HG02798 (cell line): ENCODE data around the gene TUBA3C.
"Not testable (repeated sequence)": the region's sequence is repeated elsewhere in the genome, so short reads cannot be mapped to it uniquely, and the experiment has no call there.

Experiments
- ATAC-seq: cut with Tn5 transposase; IDR thresholded peaks from one replicate; pipeline ENCODE4 v1.9.1; 2021; ENCODE audit warnings: mild to moderate bottlenecking; ENCODE audit not compliant: unreplicated experiment, poor library complexity

Gene TUBA3C

DNA sequence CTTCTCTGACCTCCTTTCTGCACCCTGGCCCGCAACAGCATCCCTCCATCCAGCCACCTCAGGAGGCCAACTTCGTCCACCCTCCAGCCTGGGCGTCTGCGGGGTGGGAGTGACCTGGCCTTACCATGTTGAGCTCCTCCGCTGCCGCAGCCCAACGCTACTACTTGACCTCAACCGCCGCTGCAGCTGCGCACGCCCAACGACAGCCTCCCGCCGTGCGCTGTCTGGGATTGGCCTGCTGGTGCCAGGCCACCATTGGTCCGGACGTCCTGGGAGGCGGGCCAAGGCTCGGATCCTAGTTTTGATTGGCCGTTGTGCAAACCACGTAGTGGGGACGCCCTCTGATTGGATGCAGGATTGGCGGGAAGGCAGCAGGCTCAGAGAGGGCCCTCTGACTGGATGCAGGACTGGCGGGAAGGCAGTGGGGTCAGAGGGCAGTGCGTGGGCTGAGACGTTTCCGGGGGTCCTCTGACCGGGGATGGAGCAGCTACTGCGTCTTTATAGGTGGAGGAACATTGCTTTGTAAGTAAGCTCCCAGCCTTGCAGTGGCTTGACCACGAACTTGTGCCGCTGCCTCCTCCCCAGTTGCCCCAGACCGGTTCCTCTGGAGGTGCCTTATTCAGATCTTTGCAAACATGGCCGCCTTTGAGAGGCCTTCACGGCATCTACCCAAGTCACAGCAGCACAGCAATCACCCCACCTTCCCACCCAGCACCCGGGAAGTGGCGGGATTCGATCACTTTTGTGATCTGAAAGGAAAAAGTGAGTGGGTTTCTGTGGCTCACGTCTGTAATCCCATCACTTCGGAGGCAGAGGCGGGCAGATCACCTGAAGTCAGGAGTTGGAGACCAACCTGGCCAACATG, at the start of gene TUBA3C:
Gene TUBA3C, minus strand, starts transcription at position 204 of the 865 bp plus-strand sequence. Its CDS starts 77 bp downstream, at position 127.
- ATAC-seq: no peak

- not testable (repeated sequence) for ATAC-seq
Measured at GRCh38 chr13:19207413-19207812, 25.8 kb upstream of the TUBA3C start.

- not testable (repeated sequence) for ATAC-seq
Measured at GRCh38 chr13:19192622-19193021, 11.0 kb upstream of the TUBA3C start.

DNA sequence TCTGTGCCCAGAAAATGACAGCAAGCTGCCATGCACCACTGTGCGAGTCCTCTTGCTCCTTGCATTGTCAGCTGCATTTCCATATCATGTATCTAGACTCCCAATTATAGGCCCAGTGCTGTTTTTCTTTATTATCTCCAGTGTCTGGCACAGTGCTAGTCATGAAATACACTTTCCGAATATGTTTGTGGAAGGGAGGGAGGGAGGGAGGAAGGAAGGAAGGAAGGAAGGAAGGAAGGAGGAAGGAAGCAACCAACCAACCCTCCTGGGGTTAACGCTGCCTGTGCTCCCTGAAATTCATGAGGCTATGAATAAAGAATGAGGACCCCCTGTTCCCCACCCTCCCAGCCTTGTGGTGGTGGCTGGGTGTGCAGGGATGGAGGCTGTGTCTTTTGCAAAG, 8.3 kb upstream of the TUBA3C start:
- not testable (repeated sequence) for ATAC-seq

- ATAC-seq: not testable (repeated sequence)
Measured at GRCh38 chr13:19189368-19189767, 7.7 kb upstream of the TUBA3C start.

DNA sequence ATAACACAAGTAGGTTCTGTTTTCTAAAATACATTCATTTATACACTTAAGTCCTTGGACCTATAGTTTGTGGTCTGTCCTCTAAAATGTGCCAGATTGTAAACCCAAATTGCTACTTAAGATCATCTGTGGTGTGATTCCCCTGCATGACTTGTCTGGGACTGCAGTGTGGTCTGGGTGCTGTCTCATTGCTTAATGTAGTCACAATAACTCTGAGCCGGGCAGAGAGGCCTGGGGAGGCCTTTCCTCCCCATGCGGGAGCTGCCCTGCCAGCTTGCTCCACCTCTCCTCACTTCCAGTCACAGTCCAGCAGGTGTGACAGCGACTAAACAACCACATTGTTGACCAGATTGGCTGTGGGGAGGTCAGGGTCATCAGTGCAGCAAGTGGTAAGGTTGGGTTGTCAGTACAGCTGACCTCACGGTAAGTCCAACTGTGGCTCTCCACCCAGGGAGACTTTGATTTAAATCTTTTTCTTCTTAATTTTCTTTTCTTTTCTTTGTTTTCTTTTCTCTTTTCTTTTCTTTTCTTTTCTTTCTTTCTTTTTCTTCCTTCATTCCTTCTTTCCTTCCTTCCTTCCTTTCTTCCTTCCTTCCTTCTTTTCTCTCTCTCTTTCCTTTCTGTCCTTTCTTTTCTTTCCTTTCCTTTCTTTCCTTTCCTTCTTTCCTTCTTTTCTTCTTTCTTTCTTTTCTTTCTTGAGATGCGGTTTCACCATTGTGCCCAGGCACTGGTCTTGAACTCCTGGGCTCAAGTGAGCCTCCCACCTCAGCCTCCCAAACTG, 4.4 kb upstream of the TUBA3C start:
- peak; percentile 57 for ATAC-seq

- ATAC-seq: peak; percentile 31
Measured at GRCh38 chr13:19185086-19185864, 3.7 kb upstream of the TUBA3C start.

DNA sequence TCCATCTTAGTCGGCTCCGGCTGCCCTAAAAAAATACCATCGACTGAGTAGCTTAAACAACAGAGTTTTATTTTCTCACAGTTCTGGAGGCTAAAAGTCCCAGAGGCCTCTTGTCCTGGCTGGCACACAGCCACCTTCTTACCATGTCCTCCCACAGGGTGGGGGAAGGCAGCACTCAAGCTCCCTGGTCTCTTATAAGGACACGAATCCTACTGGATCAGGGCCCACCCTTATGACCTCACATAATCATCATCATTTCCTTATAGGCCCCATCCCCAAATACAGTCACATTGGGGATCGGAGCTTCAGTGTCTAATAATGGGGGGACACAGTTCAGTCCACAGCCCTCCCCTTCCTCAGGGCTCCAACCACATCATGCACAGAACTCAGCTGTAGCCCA, 2.6 kb upstream of the TUBA3C start:
- ATAC-seq: no peak

GRCh38 chr13:19183676-19184075, 2.1 kb upstream of the TUBA3C start:
- ATAC-seq: no peak

GRCh38 chr13:19182536-19182935, 912 bp upstream of the TUBA3C start:
- no peak for ATAC-seq

DNA sequence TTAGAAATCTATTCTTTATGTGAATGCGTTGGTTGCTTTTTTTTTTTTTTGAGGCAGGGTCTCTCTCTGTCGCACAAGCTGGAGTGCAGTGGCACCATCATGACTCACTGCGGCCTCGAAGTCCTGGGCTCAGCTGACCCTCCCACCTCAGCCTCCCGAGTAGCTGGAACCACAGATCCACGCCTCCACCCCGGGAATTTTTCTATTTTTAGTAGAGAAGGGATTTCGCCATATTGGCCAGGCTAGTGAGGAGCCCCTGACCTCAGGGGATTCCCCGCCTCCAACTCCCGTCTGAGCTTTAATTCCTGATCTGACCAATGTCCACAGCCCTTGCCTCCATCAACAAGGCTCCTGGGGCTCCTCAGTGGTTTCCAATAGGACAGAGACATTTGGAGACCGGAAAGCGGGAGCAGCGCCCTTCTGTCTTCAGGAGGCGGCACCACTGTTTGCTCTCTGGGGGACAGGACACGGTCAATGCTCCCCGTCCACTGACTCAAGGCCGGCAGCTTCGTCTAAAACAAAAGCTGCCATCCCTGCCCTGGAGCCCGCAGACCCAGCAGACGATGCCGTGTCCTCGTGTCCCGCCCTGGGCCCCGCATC, 503 bp downstream of the TUBA3C start:
- no peak for ATAC-seq

DNA sequence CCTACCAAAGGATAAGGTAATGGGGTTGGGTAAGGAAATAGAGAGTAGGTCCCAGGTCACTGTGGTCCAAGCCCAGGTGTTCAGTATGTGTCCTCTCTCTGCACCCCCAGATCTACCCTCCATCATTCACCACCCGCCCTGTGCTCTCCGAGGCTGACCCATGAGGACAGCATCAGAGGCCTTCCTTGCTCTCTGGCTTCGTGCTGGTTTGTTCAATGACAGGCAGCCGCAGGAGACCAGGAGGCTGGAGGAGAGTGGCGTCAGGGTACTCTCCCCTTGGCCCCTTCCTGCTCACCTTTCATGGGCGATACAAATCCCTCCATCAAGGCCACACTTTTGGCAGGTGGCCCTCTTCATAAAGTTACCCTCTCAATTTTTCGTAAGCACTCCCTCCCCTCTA, 1.7 kb downstream of the TUBA3C start:
- ATAC-seq: no peak

DNA sequence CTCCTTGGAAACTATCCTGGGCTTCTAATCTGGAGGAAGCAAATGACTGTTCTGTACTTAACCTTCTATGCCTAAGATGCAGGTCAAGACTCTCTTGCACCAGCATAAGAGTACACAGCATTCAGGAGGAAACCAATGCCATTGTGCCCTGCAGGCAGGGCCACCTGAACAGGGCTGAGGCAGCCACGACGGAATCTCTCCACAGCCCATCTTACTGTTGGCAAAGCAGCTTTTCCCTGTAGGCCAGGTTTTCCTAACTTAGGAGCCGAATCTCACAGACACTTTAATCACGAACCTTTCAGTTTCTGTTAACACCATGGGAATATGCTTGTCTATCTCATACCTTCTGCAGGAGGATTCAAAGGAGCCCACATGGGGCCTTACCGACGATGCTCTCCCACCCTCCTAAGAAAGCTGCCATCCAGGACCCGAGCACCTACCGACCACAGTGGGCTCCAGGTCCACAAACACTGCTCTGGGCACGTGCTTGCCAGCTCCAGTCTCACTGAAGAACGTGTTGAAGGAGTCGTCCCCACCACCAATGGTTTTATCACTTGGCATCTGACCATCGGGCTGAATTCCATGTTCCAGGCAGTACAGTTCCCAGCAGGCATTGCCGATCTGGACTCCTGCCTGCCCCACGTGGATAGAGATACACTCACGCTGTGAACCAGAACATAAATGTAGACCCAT, 2.6 kb downstream of the TUBA3C start:
- ATAC-seq: no peak

DNA sequence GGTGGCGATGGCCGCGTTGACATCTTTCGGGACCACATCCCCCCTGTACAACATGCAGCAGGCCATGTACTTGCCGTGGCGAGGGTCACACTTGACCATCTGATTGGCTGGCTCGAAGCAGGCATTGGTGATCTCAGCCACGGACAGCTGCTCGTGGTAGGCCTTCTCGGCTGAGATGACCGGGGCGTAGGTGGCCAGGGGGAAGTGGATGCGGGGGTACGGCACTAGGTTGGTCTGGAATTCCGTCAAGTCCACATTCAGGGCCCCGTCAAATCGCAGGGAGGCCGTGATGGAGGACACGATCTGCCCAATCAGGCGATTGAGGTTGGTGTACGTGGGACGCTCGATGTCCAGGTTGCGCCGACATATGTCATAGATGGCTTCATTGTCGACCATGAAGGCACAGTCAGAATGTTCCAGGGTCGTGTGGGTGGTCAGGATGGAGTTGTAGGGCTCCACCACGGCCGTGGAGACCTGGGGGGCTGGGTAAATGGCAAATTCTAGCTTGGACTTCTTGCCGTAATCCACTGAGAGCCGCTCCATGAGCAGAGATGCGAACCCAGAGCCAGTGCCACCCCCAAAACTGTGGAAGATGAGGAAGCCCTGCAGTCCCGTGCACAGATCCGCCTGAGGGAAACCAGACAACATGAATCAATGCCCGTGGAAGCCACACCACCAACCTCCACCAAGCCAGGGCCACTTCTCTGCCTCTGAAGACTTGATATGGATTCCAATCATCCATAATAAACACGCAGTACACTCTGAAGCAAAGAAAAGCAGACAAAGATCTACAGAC, 4.4 kb downstream of the TUBA3C start:
- not testable (repeated sequence) for ATAC-seq

DNA sequence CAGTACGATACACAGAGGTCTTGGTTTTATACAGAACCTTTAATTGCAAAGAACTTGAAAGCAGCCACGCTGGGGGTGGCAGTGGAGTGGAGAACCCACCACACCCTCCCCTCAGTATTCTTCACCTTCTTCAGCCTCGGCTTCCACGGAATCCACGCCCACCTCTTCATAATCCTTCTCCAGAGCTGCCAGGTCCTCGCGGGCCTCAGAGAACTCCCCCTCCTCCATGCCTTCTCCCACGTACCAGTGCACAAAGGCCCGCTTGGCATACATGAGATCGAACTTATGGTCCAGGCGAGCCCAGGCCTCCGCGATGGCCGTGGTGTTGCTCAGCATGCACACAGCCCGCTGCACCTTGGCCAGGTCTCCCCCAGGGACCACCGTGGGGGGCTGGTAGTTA, 7.9 kb downstream of the TUBA3C start:
- ATAC-seq: no peak

DNA sequence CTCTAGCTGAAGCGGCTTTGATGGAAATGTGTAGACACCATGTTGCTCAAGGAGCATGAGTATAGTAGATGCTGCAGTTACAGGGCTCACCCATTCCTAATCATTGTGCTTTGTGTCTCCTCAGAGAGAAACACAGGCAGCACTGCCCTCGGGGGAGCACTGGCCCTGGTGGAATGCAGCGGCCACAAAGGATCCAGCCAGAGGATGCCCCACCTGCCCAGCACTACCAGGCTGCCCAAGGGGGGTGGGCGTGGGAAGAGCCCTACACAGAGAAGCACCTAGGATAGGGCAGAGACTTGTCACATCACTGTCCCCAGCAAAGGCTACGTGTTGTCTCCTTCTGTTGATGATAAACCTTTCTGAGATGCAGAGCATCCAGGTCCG, 9.0 kb downstream of the TUBA3C start:
- no peak for ATAC-seq

GRCh38 chr13:19172007-19172646, 9.5 kb downstream of the TUBA3C start:
- no peak for ATAC-seq

- ATAC-seq: no peak
Measured at GRCh38 chr13:19171563-19171962, 10.1 kb downstream of the TUBA3C start.
